GM20000 (cell line): Measurements from ENCODE around the gene TMCO4.

Experiments
- DNase-seq: peaks from one replicate; pipeline ENCODE4 v3.0.0; 2012; ENCODE audit warnings: low spot score
- TF ChIP-seq, protein P1 (sequence below): IDR thresholded peaks from 2 replicates; pipeline ENCODE4 v1.5.1; 2012; ENCODE audit warnings: mild to moderate bottlenecking, control low read depth; ENCODE audit errors: extremely low read depth, missing control alignments

TMCO4 gene

GRCh38 chr1:19754482-19754881 is 45.2 kb downstream of the TMCO4 start:
- DNase-seq, result no peak
- TF ChIP-seq, protein P1, sequence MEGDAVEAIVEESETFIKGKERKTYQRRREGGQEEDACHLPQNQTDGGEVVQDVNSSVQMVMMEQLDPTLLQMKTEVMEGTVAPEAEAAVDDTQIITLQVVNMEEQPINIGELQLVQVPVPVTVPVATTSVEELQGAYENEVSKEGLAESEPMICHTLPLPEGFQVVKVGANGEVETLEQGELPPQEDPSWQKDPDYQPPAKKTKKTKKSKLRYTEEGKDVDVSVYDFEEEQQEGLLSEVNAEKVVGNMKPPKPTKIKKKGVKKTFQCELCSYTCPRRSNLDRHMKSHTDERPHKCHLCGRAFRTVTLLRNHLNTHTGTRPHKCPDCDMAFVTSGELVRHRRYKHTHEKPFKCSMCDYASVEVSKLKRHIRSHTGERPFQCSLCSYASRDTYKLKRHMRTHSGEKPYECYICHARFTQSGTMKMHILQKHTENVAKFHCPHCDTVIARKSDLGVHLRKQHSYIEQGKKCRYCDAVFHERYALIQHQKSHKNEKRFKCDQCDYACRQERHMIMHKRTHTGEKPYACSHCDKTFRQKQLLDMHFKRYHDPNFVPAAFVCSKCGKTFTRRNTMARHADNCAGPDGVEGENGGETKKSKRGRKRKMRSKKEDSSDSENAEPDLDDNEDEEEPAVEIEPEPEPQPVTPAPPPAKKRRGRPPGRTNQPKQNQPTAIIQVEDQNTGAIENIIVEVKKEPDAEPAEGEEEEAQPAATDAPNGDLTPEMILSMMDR, result no peak

DNA sequence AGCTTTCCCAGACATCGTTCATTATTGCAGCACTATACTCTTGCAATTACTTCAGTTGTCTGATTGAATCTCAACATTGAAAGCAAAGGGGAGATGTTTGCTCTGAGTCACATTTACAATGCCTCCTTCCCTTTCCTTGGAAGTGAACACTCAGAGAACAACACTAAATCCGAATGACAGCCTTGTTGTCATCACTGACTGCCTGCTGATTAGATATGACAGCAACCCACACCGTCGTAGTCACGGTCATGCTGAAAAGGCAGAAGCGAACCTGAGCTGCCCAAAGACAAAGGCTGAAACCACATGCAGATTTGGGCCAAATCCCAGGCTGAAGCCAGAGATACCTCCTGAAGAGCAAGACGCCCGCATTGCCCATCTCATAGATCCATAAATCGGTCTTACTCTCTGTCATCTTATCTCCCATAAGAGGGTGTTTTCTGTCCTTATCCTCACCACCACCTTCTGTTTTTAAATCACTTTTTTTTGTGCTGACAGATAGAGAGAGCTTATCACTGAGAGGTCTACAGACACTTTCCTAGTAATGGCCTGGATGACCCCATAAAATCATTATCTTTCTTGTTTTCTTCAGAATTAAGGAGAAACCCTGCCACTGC is 47.5 kb downstream of the TMCO4 start:
- TF ChIP-seq, protein P1, result no peak
- no peak for DNase-seq

DNA sequence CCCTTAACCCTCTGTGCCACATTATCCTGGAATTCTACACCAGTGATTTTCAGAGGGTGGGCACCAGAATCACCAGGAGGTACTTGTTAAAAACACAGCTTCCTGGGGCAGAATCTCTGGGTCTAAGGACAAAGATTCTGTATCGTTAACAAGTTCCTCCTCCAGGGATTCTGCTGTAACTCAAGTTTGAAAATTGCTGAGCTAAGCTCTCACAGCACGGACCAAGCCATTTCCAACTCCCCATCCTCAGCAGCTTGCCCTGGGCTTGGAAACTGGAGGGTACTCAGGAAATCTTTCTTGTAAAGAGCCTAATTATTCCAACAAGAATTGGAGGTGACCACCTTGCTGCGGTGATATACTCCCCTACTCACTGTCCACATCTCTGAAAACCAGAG is 48.8 kb downstream of the TMCO4 start:
- DNase-seq, result no peak
- TF ChIP-seq, protein P1, result no peak

DNA sequence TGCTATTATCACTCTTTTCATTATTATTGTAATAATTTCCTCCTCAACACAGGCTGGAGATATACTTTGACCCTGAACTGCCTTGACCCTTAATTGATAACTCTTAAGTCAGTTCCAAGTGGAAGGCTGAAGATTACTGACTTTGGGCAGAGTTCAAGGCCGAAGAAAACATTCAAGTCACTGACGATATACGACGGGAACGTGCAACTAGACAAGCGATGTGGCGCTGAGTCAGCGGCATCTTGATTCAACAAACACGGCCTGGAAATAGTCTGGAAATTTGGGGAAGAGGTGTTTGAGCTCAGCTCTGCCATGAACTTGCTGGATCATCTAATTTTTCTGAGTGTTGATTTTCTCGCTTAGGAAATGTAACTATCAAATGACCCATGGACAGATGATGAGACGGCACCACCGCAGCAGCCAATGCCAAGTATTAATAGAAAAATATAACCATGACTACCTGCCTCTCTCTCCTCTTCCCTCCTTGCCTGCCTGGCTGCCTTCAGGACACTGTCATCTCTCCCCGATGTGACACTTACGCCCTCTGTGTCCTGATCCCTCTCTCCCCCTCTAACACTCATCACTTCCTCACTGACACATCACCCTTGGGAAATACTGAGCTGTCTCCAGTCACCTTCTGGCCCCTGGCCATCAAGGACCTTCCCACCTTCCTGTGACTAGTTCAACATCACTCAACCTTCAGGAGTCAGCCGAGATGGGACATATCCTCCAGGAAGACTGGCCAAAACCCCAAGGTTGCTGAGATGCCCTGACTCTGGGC is 49.4 kb downstream of the TMCO4 start:
- DNase-seq, result no peak
- TF ChIP-seq, protein P1, result no peak

DNA sequence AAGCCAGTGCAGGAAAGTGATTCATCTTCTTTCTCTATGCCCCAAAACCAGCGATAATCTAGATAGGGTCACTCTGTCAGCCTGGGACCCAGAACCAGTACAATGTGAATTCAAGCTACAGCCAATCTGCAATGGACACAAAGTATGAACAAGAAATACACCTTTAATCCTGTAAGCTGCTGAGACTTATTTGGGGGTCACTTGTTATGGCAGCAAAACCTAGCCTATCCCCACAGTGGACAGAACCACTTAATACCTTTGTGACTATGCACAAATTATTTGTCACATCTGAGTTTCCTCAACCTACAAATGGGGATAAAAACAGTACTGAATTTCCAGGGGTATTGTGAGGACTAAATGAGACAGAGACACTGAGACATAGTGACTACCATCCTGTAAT is 50.0 kb downstream of the TMCO4 start:
- TF ChIP-seq, protein P1, result no peak
- DNase-seq, result no peak

GRCh38 chr1:19747761-19748160 is 52.0 kb downstream of the TMCO4 start:
- no peak for DNase-seq

DNA sequence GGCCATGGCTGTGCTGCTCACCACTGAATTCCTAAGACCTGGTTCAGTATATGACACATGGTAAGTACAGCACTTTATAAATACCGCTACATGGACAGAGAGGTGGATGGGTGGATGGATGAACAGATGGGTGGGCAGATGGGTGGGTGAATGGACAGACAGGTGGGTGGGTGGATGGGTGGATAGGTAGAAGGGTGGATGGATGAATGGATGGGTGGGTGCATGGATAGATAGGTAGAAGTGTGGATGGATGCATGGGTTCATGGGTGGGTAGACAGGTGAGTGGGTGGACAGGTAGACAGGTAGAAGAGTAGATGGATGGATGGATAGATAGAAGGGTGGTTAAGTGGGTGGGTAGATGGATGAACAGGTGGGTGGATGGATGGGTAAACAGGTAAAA is 54.8 kb downstream of the TMCO4 start:
- DNase-seq, result no peak
- TF ChIP-seq, protein P1, result no peak

More at GRCh38 chr1:19747761-19748160, 52.0 kb downstream of the TMCO4 start:
- TF ChIP-seq, protein P1, result no peak
